ENCODE measurements around the gene C1R. TPM values are rescaled to one million over a fixed set of nuclear protein-coding genes. Genes with fewer than 3 reads are reported as not detected.
A peak's percentile ranks its signal among the peaks of the same experiment; 100 is the strongest.

C1R gene
- total RNA-seq, 2 experiments from 2014 or later: 2.2 to 3.5 TPM

DNA sequence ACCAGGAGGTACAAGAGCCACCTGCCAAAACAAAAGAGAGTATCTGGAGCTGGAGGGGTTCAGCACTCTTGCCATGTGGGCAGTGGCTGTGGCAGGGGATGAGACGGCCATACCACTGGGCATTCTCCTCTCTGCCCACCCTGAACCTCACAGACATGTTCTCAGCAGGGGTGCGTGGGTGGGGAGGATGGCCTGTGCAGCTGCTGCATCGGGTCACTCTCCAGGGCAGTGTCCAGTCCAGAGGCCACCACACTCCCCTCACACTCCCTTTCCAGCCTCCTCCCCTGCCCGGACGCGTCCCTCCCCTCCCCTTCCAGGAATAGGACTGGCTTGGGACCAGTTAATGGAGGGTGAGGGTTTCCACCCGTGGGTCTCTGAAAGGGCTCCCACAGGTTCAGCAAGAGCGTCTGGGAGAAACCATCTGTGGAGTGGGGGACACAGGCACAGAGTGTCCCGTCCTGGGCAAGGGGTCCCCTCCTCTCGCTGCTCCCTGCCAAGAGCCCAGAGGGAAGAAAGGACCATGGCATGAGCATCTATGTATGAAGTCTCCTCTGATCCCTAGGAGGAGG lies 501 bp downstream of the C1R start:
- H3K4me1 Mint-ChIP-seq: peaks cover 8% of the 10 kb centered on the region
- ChIA-PET POLR2A (no interaction called here), CTCF (no interaction called here)
- no peak for DNase-seq
- no peaks in the 10 kb centered on the region for H3K9me3 Mint-ChIP-seq
- H3K4me3 Mint-ChIP-seq: peak overlapping the region; percentile 71
- peaks cover 4% of the 10 kb centered on the region for H3K27me3 Mint-ChIP-seq
- no peaks in the 10 kb centered on the region for H3K36me3 Mint-ChIP-seq (ENCODE audit: low read depth)
- H3K27ac Mint-ChIP-seq: peak overlapping the region; percentile 80

DNA sequence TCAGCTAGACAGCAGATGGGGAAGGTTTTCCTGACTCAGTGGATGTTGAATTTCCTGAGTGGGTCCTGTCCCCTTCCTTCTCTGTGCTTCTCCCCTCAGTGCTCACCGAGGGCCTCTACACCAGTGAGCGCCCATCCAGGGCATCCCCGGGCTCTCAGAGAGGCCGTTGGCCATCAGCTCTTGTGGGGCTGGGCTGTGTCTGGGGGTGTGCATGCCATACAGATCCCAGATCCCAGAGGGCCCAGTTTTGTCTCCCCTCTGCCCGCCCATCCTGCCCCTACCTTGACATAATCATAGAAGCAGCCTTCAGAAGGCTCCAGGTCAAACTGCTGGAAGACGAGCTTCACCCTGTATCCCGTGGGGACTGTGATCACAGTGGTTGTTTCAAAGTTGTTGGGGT lies 1.1 kb downstream of the C1R start:
- ChIA-PET POLR2A (no interaction called here), CTCF (no interaction called here)
- Mint-ChIP-seq H3K9me3 (no peaks in the 10 kb centered on the region), H3K27ac (peak overlapping the region; percentile 52), H3K27me3 (peaks cover 4% of the 10 kb centered on the region), H3K4me1 (peaks cover 8% of the 10 kb centered on the region), H3K36me3 (ENCODE audit: low read depth) (no peaks in the 10 kb centered on the region), H3K4me3 (no peak overlapping the region)
- no peak for DNase-seq

DNA sequence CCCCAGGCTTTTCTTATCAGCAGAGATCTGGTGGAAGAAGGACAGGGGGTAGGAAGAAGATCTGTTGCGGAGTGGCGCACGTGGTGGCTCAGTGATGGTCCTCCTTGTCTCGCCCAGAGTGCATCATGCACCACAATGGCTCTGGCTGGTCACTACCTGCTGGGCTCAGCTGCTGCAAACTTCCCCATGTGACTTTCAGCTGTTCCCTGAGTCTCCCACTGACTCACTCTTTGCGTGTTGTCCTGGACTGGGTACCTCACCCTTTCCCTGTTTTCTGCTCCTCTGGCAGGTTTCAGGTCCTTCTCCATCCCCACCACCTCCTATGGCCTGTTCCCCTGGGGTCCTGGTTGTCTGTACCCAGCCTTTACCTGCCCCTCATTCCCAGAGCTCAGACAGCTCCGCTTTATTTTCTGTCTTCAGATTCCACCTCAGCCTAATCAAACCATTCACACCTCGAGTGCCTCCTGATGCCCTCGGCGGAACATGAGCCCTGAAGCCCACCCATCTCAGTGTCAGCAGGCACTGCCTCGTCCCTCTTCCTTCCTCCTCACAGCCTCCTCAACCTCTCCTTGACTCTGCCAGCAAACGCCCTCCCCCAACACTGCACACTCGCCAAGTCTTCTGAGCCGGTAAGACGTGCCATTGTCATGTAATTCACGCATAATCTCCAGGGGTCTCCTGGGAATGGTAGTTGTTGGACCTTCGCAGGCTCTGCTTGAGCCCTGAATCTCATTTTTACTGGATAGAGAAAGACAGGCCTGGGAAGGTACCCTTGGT lies 1.8 kb downstream of the C1R start:
- peaks cover 4% of the 10 kb centered on the region for H3K27me3 Mint-ChIP-seq
- no peak overlapping the region for H3K4me3 Mint-ChIP-seq
- H3K27ac Mint-ChIP-seq: no peak overlapping the region
- no peaks in the 10 kb centered on the region for H3K36me3 Mint-ChIP-seq (ENCODE audit: low read depth)
- DNase-seq: no peak
- peaks cover 8% of the 10 kb centered on the region for H3K4me1 Mint-ChIP-seq
- POLR2A ChIA-PET: no interaction called here
- no peaks in the 10 kb centered on the region for H3K9me3 Mint-ChIP-seq
- CTCF ChIA-PET: interaction anchor here (1.1 to 1.9 kb wide), 4 partner anchors 35 to 221 kb away, joined by 3 to 4 read pairs (median 3); partner anchors contain the start of genes C12orf57 and RNU7-1

DNA sequence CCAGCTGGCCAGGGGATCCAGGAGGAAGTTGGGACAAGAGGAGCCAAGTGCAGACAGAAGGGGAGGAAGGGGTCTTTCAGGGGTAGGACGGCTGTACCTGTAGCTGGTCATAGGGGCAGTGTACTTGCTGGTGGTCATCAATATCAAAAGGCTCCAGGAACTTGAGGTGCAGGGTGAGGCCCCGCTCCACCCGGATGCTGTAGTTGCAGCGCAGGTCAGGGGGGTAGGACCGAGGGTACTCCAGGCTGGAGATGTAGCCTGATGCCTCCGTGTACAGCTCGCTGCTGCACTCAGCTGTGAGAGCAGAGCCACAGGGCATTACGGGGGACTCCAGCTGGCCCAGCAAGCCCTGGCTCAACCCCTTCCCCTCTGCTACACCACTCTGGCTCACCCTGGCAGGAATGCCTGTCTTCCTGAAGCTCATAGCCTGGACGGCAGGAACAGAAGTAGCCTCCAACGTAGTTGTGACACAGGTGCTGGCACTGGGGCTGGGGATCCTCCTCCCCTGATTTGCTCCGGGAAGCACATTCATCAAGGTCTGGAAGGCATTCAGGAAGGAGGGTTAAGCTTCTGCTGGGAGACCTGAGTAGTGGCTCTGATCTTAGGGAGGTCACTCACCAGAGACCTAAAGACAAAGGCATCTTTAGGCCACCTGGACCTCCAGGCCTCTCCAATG lies 2.9 kb downstream of the C1R start:
- Mint-ChIP-seq H3K9me3 (no peaks in the 10 kb centered on the region), H3K4me1 (peaks cover 8% of the 10 kb centered on the region), H3K4me3 (no peak overlapping the region), H3K36me3 (ENCODE audit: low read depth) (no peaks in the 10 kb centered on the region), H3K27ac (no peak overlapping the region), H3K27me3 (peaks cover 4% of the 10 kb centered on the region)
- no peak for DNase-seq
- ChIA-PET POLR2A (no interaction called here), CTCF (interaction anchor here (0.7 to 1.9 kb wide), 6 partner anchors 30 to 220 kb away, joined by 3 to 5 read pairs (median 3); partner anchors contain the start of genes C12orf57, LPCAT3 and RNU7-1)

DNA sequence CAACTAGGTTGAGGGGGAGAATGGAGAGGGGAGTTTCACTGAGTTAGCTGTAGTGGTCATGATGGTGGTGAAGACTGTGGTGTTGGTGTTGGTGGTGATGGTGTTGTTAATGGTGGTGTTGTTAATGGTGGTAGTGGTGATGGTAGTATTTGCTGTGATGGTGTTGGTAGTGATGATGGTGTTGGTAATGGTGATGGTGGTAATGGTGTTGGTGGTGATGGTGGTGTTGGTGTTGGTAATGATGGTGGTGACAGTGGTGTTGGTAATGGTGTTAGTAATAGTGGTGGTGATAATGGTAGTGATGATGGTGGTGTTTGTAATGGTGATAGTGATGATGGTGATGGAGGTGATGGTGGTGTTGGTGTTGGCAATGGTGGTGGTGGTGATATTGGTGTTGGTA lies 9.1 kb downstream of the C1R start:
- peaks cover 5% of the 10 kb centered on the region for H3K9me3 Mint-ChIP-seq
- no peak overlapping the region for H3K27ac Mint-ChIP-seq
- DNase-seq: no peak
- H3K4me3 Mint-ChIP-seq: no peak overlapping the region
- ChIA-PET CTCF (no interaction called here), POLR2A (no interaction called here)
- peaks cover 3% of the 10 kb centered on the region for H3K27me3 Mint-ChIP-seq
- peaks cover 5% of the 10 kb centered on the region for H3K36me3 Mint-ChIP-seq (ENCODE audit: low read depth)
- H3K4me1 Mint-ChIP-seq: no peaks in the 10 kb centered on the region

DNA sequence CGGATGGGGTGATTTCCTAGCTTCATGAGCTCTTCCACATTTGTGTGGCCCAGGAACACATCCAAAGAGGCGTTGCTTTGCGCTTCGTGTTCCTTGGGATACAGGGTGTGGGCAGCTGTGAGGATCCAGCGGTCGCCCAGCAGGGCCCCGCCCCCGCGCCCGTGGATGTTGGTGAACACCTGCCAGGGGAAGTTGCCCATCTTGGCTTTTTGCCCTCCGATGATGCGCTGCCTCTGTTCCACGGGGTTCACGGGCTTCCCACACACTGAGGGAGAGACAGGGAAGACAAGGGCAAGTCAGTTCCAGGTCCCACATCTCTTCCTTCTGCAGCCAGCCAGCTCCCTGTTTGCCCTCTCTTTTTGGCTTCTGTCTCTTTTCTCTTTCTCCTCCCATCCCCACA lies 11.2 kb downstream of the C1R start:
- DNase-seq: no peak
- Mint-ChIP-seq H3K4me1 (no peaks in the 10 kb centered on the region), H3K4me3 (no peak overlapping the region), H3K27me3 (peaks cover 3% of the 10 kb centered on the region), H3K27ac (no peak overlapping the region), H3K9me3 (peaks cover 5% of the 10 kb centered on the region), H3K36me3 (ENCODE audit: low read depth) (peaks cover 5% of the 10 kb centered on the region)
- CTCF ChIA-PET: interaction anchor here (1.2 kb wide), 1 partner anchor 22 kb away, joined by 3 read pairs; no protein-coding TSS in a partner anchor
- POLR2A ChIA-PET: no interaction called here

GRCh38 chr12:7079826-7080125 lies 12.5 kb downstream of the C1R start:
- Mint-ChIP-seq H3K36me3 (ENCODE audit: low read depth) (peaks cover 5% of the 10 kb centered on the region), H3K4me3 (no peak overlapping the region), H3K27ac (no peak overlapping the region), H3K9me3 (peaks cover 5% of the 10 kb centered on the region), H3K4me1 (peaks cover 1% of the 10 kb centered on the region), H3K27me3 (peaks cover 6% of the 10 kb centered on the region)
- DNase-seq: no peak
- ChIA-PET POLR2A (no interaction called here), CTCF (no interaction called here)

GRCh38 chr12:7078163-7078562 lies 14.1 kb downstream of the C1R start:
- Mint-ChIP-seq H3K4me1 (peaks cover 1% of the 10 kb centered on the region), H3K27me3 (peaks cover 12% of the 10 kb centered on the region), H3K36me3 (ENCODE audit: low read depth) (peaks cover 3% of the 10 kb centered on the region), H3K4me3 (no peak overlapping the region), H3K9me3 (peaks cover 2% of the 10 kb centered on the region), H3K27ac (no peak overlapping the region)
- POLR2A ChIA-PET: no interaction called here
- DNase-seq: no peak
- CTCF ChIA-PET: no interaction called here

DNA sequence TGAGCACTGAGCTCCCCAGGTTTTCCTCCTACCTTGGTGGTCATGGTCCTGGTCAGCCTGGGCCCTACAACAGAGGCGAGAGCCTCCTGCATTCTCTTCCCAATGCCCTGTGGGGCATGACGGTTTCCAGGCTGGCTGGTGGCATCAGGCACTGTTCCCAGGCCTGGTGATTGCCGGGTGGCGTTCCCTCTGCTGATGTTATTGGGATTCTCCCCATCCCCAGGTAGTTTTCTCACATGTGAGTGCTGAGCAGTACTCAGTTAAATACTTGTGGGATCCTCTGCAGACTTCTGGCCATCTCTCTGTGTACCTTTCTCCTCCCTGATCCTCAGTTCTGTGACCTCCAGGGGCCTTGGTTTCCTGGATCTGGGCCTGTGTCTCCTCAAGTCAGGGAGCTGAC lies 15.8 kb downstream of the C1R start:
- no peaks in the 10 kb centered on the region for H3K9me3 Mint-ChIP-seq
- H3K4me1 Mint-ChIP-seq: peaks cover 1% of the 10 kb centered on the region
- ChIA-PET CTCF (interaction anchor here (1.4 kb wide), 1 partner anchor 19 kb away, joined by 3 read pairs; no protein-coding TSS in a partner anchor), POLR2A (no interaction called here)
- no peak overlapping the region for H3K4me3 Mint-ChIP-seq
- H3K36me3 Mint-ChIP-seq (ENCODE audit: low read depth): no peaks in the 10 kb centered on the region
- H3K27ac Mint-ChIP-seq: no peak overlapping the region
- H3K27me3 Mint-ChIP-seq: peaks cover 24% of the 10 kb centered on the region
- DNase-seq: no peak

DNA sequence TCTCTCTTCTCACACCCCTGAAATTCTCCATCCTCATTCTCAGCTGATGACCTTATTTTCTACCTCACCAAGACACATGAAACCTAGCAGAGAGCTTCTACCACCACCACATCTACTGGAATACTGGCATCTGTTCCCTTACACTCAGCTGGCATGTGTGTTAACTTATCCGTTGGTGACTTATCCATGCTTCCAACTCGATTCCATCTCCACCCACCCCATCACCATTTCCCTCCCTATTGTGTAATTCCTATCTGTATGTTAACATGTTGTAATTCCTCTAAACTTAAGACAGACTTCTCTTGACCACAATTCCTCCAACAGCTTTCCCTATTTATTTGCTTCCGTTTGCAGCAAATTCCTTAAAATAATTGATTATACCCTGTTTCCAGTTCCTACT lies 16.3 kb downstream of the C1R start:
- peaks cover 1% of the 10 kb centered on the region for H3K4me1 Mint-ChIP-seq

DNA sequence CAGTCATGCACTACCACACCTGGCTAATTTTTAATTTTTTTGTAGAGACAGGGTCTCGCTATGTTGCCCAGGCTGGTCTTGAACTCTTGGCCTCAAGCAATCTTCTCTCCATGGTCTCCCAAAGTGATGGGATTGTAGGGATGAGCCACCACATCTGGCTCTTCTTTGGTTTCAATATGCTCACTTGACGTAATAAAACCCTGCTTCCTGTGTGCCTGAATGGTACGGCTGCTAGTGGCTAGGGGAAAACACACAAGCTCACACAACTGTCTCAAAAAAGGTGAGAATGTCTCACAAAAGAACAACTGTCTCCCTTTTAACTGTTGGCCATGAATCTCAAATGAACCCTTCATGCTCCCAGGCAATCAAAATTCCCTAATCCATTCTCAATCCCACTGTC lies 16.7 kb downstream of the C1R start:
- Mint-ChIP-seq H3K4me1 (peaks cover 1% of the 10 kb centered on the region), H3K27ac (no peak overlapping the region), H3K4me3 (no peak overlapping the region), H3K36me3 (ENCODE audit: low read depth) (no peaks in the 10 kb centered on the region), H3K27me3 (peaks cover 24% of the 10 kb centered on the region), H3K9me3 (no peaks in the 10 kb centered on the region)
- DNase-seq: no peak
- CTCF ChIA-PET: interaction anchor here (0.6 to 1.4 kb wide), 2 partner anchors 18 to 562 kb away, joined by 3 to 4 read pairs; no protein-coding TSS in a partner anchor
- POLR2A ChIA-PET: no interaction called here

More for the DNA sequence above, 16.3 kb downstream of the C1R start:
- no peak overlapping the region for H3K4me3 Mint-ChIP-seq
- no peaks in the 10 kb centered on the region for H3K9me3 Mint-ChIP-seq
- ChIA-PET POLR2A (no interaction called here), CTCF (interaction anchor here (0.6 to 1.4 kb wide), 2 partner anchors 18 to 563 kb away, joined by 3 to 4 read pairs; no protein-coding TSS in a partner anchor)
- no peak overlapping the region for H3K27ac Mint-ChIP-seq
- H3K27me3 Mint-ChIP-seq: peaks cover 24% of the 10 kb centered on the region
- no peaks in the 10 kb centered on the region for H3K36me3 Mint-ChIP-seq (ENCODE audit: low read depth)
- DNase-seq: no peak

- Mint-ChIP-seq H3K36me3 (ENCODE audit: low read depth) (no peaks in the 10 kb centered on the region), H3K4me1 (peaks cover 1% of the 10 kb centered on the region), H3K27me3 (peaks cover 21% of the 10 kb centered on the region), H3K4me3 (no peak overlapping the region), H3K9me3 (no peaks in the 10 kb centered on the region), H3K27ac (no peak overlapping the region)
- ChIA-PET CTCF (interaction anchor here (0.9 kb wide), 1 partner anchor 113 kb away, joined by 3 read pairs; no protein-coding TSS in a partner anchor), POLR2A (no interaction called here)
- DNase-seq: no peak
Observed at GRCh38 chr12:7073946-7074345, 18.3 kb downstream of the C1R start.

GRCh38 chr12:7072554-7072953 lies 19.7 kb downstream of the C1R start:
- DNase-seq: no peak
- Mint-ChIP-seq H3K27ac (no peak overlapping the region), H3K27me3 (peaks cover 28% of the 10 kb centered on the region), H3K4me3 (no peak overlapping the region), H3K4me1 (peaks cover 1% of the 10 kb centered on the region), H3K36me3 (ENCODE audit: low read depth) (no peaks in the 10 kb centered on the region), H3K9me3 (no peaks in the 10 kb centered on the region)
- CTCF ChIA-PET: interaction anchor here (1.3 kb wide), 1 partner anchor 15 kb away, joined by 4 read pairs; no protein-coding TSS in a partner anchor
- POLR2A ChIA-PET: no interaction called here
